ENCODE data around the gene AGO1.

Gene AGO1

DNA sequence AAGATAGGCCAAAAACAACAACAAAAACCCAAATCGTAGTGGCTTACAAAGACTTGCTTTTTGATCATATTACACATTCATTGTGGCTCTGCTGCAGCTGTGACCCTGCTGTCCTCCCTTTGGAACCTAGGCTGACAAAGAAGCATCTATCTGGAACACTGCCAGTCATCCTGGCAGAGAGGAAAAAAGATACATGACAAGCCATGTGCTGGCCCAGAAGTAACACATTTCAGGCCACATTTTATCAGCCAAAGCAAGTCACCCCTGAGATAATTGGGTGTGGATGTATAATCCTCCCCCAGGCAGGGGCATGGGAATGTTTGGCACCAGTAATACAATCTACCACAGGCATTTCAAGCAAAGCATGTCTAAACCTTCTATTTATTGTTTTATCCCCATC is 37.2 kb upstream of the AGO1 start:
- TF ChIP-seq, protein P1, sequence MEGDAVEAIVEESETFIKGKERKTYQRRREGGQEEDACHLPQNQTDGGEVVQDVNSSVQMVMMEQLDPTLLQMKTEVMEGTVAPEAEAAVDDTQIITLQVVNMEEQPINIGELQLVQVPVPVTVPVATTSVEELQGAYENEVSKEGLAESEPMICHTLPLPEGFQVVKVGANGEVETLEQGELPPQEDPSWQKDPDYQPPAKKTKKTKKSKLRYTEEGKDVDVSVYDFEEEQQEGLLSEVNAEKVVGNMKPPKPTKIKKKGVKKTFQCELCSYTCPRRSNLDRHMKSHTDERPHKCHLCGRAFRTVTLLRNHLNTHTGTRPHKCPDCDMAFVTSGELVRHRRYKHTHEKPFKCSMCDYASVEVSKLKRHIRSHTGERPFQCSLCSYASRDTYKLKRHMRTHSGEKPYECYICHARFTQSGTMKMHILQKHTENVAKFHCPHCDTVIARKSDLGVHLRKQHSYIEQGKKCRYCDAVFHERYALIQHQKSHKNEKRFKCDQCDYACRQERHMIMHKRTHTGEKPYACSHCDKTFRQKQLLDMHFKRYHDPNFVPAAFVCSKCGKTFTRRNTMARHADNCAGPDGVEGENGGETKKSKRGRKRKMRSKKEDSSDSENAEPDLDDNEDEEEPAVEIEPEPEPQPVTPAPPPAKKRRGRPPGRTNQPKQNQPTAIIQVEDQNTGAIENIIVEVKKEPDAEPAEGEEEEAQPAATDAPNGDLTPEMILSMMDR (IDR thresholded peaks at IDR 0.05; ENCODE audit: extremely low read depth, missing control alignments): no peak
- DNase-seq (ENCODE audit: low spot score): no peak

- TF ChIP-seq, protein P1 (IDR thresholded peaks at IDR 0.05; ENCODE audit: extremely low read depth, missing control alignments): no peak
- no peak for DNase-seq (ENCODE audit: low spot score)
Measured at GRCh38 chr1:35847935-35848565, 35.0 kb upstream of the AGO1 start.

- no peak for DNase-seq (ENCODE audit: low spot score)
Measured at GRCh38 chr1:35850051-35850450, 33.0 kb upstream of the AGO1 start.

DNA sequence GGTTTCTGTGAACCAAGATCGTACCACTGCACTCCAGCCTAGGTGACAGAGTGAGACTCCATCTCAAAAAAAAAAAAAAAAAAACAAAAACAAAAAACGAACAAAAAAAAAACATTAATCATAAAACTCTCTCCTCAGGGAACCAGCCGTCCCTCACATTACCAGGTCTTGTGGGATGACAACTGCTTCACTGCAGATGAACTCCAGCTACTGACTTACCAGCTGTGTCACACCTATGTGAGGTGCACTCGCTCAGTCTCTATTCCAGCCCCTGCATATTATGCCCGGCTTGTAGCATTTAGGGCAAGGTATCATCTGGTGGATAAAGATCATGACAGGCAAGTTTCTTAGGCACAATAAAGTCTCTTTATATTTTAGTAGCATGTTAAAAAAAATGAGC is 32.3 kb upstream of the AGO1 start:
- TF ChIP-seq, protein P1 (IDR thresholded peaks at IDR 0.05; ENCODE audit: extremely low read depth, missing control alignments): no peak
- no peak for DNase-seq (ENCODE audit: low spot score)

More at GRCh38 chr1:35850051-35850450, 33.0 kb upstream of the AGO1 start:
- TF ChIP-seq, protein P1 (IDR thresholded peaks at IDR 0.05; ENCODE audit: extremely low read depth, missing control alignments): no peak

DNA sequence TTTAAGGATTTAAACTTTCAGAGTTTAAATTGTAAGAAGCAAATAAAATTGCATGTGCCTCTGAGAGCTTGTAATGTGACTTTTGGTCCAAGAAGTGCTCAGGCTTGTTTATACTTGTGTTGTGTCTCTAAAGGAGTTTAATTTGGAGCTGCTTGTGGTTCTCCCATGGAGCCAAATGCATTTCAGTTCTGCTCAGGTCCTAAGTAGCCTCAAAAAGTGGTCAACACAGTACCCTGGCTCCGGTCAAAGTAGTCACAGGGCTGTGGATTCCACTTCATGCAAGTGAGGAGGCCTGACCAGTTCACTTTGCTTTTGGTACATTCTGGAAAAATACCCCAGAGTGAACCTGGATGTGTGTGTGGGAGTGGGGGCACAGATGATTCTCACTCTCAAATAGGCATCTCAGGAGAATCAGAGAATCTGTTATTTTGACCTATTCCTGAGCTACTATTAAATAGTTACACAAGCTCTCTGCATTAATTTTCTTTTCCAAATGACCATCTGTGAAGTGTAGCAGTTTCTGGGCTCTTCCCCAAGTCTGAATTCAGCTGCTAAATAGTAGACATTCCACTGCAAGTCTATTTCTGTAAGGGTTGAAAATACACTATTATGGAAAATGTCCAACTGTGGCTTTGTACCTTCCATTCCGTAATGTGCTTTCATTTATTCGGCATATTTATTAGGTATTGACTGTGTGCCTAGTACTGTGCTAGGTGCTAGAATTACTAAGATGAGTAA is 31.7 kb upstream of the AGO1 start:
- TF ChIP-seq, protein P1 (IDR thresholded peaks at IDR 0.05; ENCODE audit: extremely low read depth, missing control alignments): no peak
- DNase-seq (ENCODE audit: low spot score): no peak

GRCh38 chr1:35852241-35852640 is 30.8 kb upstream of the AGO1 start:
- no peak for DNase-seq (ENCODE audit: low spot score)
- TF ChIP-seq, protein P1 (IDR thresholded peaks at IDR 0.05; ENCODE audit: extremely low read depth, missing control alignments): no peak

GRCh38 chr1:35854989-35855700 is 27.9 kb upstream of the AGO1 start:
- no peak for DNase-seq (ENCODE audit: low spot score)
- TF ChIP-seq, protein P1 (IDR thresholded peaks at IDR 0.05; ENCODE audit: extremely low read depth, missing control alignments): no peak
